Esophagus squamous epithelium (tissue), 5 donors: ENCODE measurements around the gene POC1B. TPM values are rescaled to one million over a fixed set of nuclear protein-coding genes. Genes with fewer than 3 reads are reported as not detected.

Experiments used
- DNase-seq: peaks from one replicate; lab custom pipeline; 2025; lab: John Stamatoyannopoulos, UW
- H3K27ac ChIP-seq, 4 donors: fragments of 200-600 bp; sonication (generic); one replicate each; pipeline ENCODE4 v1.5.1; 2016 to 2019; ENCODE audit warnings: mild to moderate bottlenecking in 1 of 4
- H3K27me3 ChIP-seq, 4 donors: fragments of 200-600 bp; sonication (generic); 1 replicate in 3 of 4; 2 replicates in 1 of 4; pipeline versions ENCODE4 v1.5.1 to v1.6.0; 2017 to 2021; ENCODE audit warnings: antibody characterized with exemption in 1 of 4
- H3K36me3 ChIP-seq, 3 donors: fragments of 200-600 bp; sonication (generic); one replicate each; pipeline ENCODE4 v1.5.1; 2016 to 2019
- H3K4me1 ChIP-seq, 3 donors: fragments of 200-600 bp; sonication (generic); one replicate each; pipeline ENCODE4 v1.5.1; 2017 to 2019
- H3K4me3 ChIP-seq, 4 donors: fragments of 200-600 bp; sonication (generic); 1 replicate in 3 of 4; 2 replicates in 1 of 4; pipeline ENCODE4 v1.5.1; 2016 to 2019; ENCODE audit warnings: mild to moderate bottlenecking in 2 of 4, moderate library complexity in 1 of 4
- H3K9me3 ChIP-seq, 3 donors: fragments of 200-600 bp; sonication (generic); one replicate each; pipeline ENCODE4 v1.5.1; 2016 to 2019
- POLR2A ChIP-seq, 4 donors: fragments of 450-650 bp; IDR thresholded peaks; one replicate each; pipeline ENCODE4 v1.6.1; 2017; ENCODE audit warnings: antibody characterized with exemption in 4 of 4, mild to moderate bottlenecking in 4 of 4, moderate library complexity in 3 of 4
- WGBS, 2 donors: methylation state at CpG; one replicate each; pipeline ENCODE4 v1.1.5; 2018; 5-methylcytosine and 5-hydroxymethylcytosine counted together
- intact Hi-C: fragments of 100-400 bp; cut with DNase I; formaldehyde crosslinking; loops from one replicate; pipeline ENCODE4 v1.15.0; 2022
- total RNA-seq, 4 donors: library from RNA; depleted of rRNA; stranded (reverse); fragments of >200 nt; gene quantifications; one replicate each; pipeline ENCODE4 v1.1.0, GENCODE V29; 2016
- TF ChIP-seq, protein P1 (sequence below), 6 experiments: fragments of 450-650 bp in 4 of 6; fragments of 200-600 bp in 2 of 6; sonication (generic) in 2 of 6; IDR thresholded peaks; one replicate each; pipeline ENCODE4 v1.5.1; 2016 to 2019; ENCODE audit warnings: antibody characterized with exemption in 6 of 6, mild to moderate bottlenecking in 4 of 6, moderate library complexity in 4 of 6
- donor health status: DM: yes; HTN: yes; CAD: no.

Gene POC1B
- total RNA-seq, 4 donors from 2014 or later: 12.9 to 21.4 (median 15.3) TPM

DNA sequence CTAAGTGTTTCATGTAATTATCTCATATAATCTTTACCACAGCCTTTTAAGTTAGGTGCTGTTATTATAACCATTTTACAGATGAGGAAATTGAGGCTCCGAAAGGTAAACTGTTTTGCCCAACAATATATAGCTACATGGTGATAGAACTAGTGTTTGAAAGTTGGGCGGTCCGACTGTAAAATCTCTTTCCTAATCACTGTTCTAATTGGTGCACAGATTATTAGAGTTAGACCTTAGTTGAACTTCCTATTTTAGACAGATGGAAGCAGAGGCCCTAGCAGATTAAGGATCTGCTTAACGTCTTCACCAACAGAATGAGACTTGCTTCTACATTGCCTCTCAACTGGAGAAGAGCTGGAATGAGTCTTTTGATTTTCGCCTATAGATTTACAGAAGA, 143.5 kb downstream of the POC1B start:
- TF ChIP-seq, protein P1, sequence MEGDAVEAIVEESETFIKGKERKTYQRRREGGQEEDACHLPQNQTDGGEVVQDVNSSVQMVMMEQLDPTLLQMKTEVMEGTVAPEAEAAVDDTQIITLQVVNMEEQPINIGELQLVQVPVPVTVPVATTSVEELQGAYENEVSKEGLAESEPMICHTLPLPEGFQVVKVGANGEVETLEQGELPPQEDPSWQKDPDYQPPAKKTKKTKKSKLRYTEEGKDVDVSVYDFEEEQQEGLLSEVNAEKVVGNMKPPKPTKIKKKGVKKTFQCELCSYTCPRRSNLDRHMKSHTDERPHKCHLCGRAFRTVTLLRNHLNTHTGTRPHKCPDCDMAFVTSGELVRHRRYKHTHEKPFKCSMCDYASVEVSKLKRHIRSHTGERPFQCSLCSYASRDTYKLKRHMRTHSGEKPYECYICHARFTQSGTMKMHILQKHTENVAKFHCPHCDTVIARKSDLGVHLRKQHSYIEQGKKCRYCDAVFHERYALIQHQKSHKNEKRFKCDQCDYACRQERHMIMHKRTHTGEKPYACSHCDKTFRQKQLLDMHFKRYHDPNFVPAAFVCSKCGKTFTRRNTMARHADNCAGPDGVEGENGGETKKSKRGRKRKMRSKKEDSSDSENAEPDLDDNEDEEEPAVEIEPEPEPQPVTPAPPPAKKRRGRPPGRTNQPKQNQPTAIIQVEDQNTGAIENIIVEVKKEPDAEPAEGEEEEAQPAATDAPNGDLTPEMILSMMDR (IDR thresholded peaks at IDR 0.05): no peak
- TF ChIP-seq POLR2A (IDR thresholded peaks at IDR 0.05): no peak

DNA sequence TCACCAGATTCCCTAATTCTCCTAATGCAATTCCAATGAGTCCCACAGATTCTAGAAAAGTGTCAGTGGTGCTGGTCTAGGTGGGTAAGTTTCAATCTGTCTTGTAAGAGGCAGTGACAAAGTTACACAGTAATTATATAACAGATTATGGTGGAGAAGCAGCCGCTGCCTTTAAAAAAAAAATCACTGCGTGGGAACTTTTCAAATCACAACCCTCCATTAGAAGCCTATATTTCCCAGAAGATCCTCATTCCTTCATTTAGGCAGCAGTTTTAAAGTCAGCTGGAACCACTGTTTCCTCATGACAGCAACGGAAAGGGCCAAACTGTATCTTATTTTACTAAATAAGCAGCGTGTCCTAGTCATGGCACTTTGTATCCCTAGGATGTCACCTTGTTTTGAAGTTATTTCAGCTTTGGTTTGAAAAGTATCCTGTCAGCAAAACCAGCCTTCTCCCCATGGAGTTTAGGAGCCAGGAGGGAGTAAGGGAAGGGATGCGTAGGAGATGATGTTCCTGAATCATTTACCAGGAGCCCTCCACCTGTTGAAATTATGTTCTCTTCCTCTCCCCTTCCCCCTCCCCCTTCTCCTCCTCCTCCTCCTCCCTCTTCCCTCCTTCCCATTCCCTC, 145.9 kb downstream of the POC1B start:
- H3K4me1 ChIP-seq: peaks cover 16 to 37% (median 24%) of the 10 kb centered on the region in 3 donors
- intact Hi-C loops: no loop called here
- DNase-seq: no peak
- H3K9me3 ChIP-seq: no peaks in the 10 kb centered on the region
- WGBS, 2 donors: 87 to 91% methylated on average over 5 of the region's 5 CpGs
- H3K27ac ChIP-seq: no peak overlapping the region
- H3K4me3 ChIP-seq: no peak overlapping the region
- H3K36me3 ChIP-seq: no peaks in the 10 kb centered on the region
- no peak for TF ChIP-seq POLR2A (IDR thresholded peaks at IDR 0.05)
- H3K27me3 ChIP-seq: no peaks in the 10 kb centered on the region

More for the DNA sequence above, 143.5 kb downstream of the POC1B start:
- Histone ChIP-seq H3K36me3 (no peaks in the 10 kb centered on the region), H3K27me3 (no peaks in the 10 kb centered on the region), H3K27ac (no peak overlapping the region), H3K4me3 (no peak overlapping the region), H3K9me3 (no peaks in the 10 kb centered on the region), H3K4me1 (peaks cover 17 to 39% (median 25%) of the 10 kb centered on the region in 3 donors)
- intact Hi-C loops: no loop called here
- WGBS, 2 donors: 82 to 85% methylated on average over 5 of the region's 5 CpGs
- DNase-seq: no peak

DNA sequence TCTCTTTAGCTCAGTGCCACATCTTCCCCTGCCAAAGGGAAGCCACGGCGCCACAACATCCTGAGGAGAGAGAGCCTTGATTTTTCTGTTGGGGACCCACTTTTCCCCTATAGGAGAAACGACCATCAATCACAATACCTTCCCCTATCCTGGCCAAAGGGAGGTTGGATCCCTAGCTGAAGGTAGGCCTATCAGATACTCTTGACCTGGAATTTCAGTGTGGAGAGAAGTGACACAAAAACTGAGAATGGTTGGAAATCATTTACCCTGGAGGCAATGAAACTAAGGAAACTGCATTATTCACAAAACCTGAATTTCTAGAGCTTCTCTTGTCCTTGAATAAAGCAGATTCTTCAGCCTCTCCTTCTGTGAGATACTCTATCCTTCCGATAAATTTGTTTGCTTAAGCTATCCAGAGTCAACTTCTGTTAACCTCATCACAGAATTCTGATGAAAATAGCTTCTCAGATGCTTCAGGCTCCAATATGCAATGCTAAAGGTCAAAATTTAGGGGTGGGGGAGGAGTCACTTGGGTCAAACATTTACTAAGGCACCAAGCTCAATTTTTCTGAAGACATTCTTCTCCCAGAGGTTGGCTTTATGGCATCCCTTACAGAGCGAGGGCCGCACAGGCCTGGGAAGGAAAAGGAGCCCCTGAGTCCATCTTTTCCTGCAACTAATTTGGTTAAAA, 146.6 kb downstream of the POC1B start:
- Histone ChIP-seq H3K9me3 (no peaks in the 10 kb centered on the region), H3K27me3 (no peaks in the 10 kb centered on the region), H3K36me3 (no peaks in the 10 kb centered on the region), H3K27ac (no peak overlapping the region), H3K4me3 (no peak overlapping the region), H3K4me1 (peaks cover 10 to 37% (median 22%) of the 10 kb centered on the region in 3 donors)
- TF ChIP-seq POLR2A (IDR thresholded peaks at IDR 0.05): no peak
- WGBS, 2 donors: 73 to 83% methylated on average over 6 of the region's 6 CpGs
- no peak for DNase-seq
- intact Hi-C loops: no loop called here

DNA sequence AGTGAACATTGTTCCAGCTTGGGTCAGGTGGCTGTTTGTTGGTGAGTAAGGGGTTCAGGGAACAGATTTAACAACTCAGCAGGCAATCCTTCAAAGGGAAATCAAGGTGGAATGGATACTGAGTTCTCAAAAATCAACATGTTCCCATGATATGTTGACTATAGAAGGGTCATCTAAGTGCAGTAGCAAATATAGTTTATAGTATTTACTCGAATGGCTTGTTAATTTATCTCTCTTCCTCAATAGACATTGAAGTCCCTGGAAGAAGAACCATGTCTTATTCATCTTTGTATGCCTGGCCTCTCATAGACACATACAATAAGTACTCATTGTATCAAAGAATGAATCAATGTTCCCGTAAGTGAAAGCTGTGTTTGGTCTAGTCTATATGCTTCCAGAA, 149.0 kb downstream of the POC1B start:
- no peaks in the 10 kb centered on the region for H3K36me3 ChIP-seq
- H3K27ac ChIP-seq: no peak overlapping the region
- no peaks in the 10 kb centered on the region for H3K9me3 ChIP-seq
- no peaks in the 10 kb centered on the region for H3K27me3 ChIP-seq
- no peak for TF ChIP-seq POLR2A (IDR thresholded peaks at IDR 0.05)
- TF ChIP-seq, protein P1 (IDR thresholded peaks at IDR 0.05): no peak
- intact Hi-C loops: no loop called here
- 83 to 94% methylated on average over 2 of the region's 2 CpGs for WGBS, 2 donors
- no peak for DNase-seq
- no peak overlapping the region for H3K4me3 ChIP-seq
- H3K4me1 ChIP-seq: peaks cover 0 to 41% (median 20%) of the 10 kb centered on the region in 3 donors

DNA sequence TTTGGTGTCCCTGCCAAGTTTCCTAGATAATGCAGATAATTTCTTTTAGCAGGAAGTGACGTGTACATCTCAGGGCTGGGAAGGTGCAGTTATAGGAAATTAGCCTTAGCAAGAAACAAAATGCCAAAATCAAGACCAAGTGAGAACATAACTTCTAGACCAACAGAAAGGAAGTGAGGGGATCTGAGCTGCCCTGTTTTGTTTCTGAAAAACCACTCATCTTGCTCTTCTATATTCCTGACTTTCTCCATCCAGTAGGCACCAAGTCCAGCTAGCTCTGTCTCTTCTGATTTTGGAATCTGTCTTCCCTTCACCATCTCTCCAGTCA, 149.7 kb downstream of the POC1B start:
- H3K27ac ChIP-seq: peak overlapping the region in 2 of 4 donors; percentile 3 to 32
- intact Hi-C loops: no loop called here

More for the DNA sequence above, 149.7 kb downstream of the POC1B start:
- Histone ChIP-seq H3K36me3 (no peaks in the 10 kb centered on the region), H3K9me3 (no peaks in the 10 kb centered on the region), H3K4me3 (no peak overlapping the region), H3K27me3 (no peaks in the 10 kb centered on the region), H3K4me1 (peaks cover 0 to 45% (median 20%) of the 10 kb centered on the region in 3 donors)
- WGBS, 2 donors: 56 to 79% methylated on average over 1 of the region's 1 CpG
- no peak for DNase-seq
- TF ChIP-seq POLR2A (IDR thresholded peaks at IDR 0.05): no peak
- TF ChIP-seq, protein P1 (IDR thresholded peaks at IDR 0.05): no peak
